ENCODE data around the gene ROBO1. TPM values are rescaled to one million over a fixed set of nuclear protein-coding genes. Genes with fewer than 3 reads are reported as not detected.

The ROBO1 gene
- total and polyA plus RNA-seq, 2 of the 8 experiments (the other 6 are each of a cell fraction or from before 2014, with no cell fraction given), result 51.4 to 91.0 TPM

GRCh38 chr3:79170021-79170420 lies 597.8 kb downstream of the ROBO1 start:
- POLR2A ChIA-PET (ENCODE audit: partially characterized antibody), result no interaction called here
- no peak for FAIRE-seq
- TF ChIP-seq CREB1 (IDR thresholded peaks at IDR 0.05), result no peak
- no peak for TF ChIP-seq RXRA (IDR thresholded peaks at IDR 0.05; ENCODE audit: insufficient read depth, low read depth, low read length)

More at GRCh38 chr3:79170021-79170420, 597.8 kb downstream of the ROBO1 start:
- Histone ChIP-seq H2BK12ac (ENCODE audit: low read depth, low read length) (no peak overlapping the region), H2BK20ac (ENCODE audit: low read length) (no peak overlapping the region), H3K4me2 (ENCODE audit: insufficient read depth in 1 of 2, low read depth in 2 of 2, low read length in 2 of 2) (no peak overlapping the region), H4K20me1 (replicated peaks in 1 of 2; ENCODE audit: control insufficient read depth in 1 of 2, insufficient read depth in 2 of 2, low read length in 2 of 2) (no peaks in the 10 kb centered on the region), H2AK5ac (ENCODE audit: low read depth, low read length) (no peak overlapping the region), H2BK15ac (ENCODE audit: low read length) (no peak overlapping the region), H3K4me1 (replicated peaks in 1 of 4; ENCODE audit: control insufficient read depth in 3 of 4, insufficient read depth in 4 of 4, low read length in 3 of 4) (0 out of 7 replicates have a peak, but pooled peaks cover 0 to 3% (median 0%) of the 10 kb centered on the region in 4 experiments), H2BK5ac (ENCODE audit: low read depth, low read length) (no peak overlapping the region), H4K91ac (replicated peaks; ENCODE audit: insufficient read length, low read length) (no peak overlapping the region), H3K56ac (replicated peaks; ENCODE audit: insufficient read length, low read depth, low read length) (no peak overlapping the region), H2BK120ac (replicated peaks; ENCODE audit: low read depth, low read length) (no peak overlapping the region), H3K23ac (ENCODE audit: insufficient read length) (no peak overlapping the region), H3K36me3 (ENCODE audit: control insufficient read depth in 2 of 4, insufficient read depth in 4 of 4, low read length in 3 of 4) (peaks cover 0 to 5% (median 0%) of the 10 kb centered on the region in 4 experiments; a peak in 1 of 8 replicates), H4K5ac (ENCODE audit: insufficient read length, low read depth, low read length) (no peak overlapping the region), H3K4me3 (ENCODE audit: extremely low read depth in 1 of 4, insufficient read depth in 2 of 4, low read depth in 3 of 4, low read length in 4 of 4) (no peak overlapping the region), H3K23me2 (ENCODE audit: low read depth, low read length) (no peaks in the 10 kb centered on the region), H3K79me2 (ENCODE audit: control insufficient read depth in 1 of 2, insufficient read depth in 2 of 2, low read length in 2 of 2) (no peaks in the 10 kb centered on the region), H3K18ac (ENCODE audit: extremely low read depth, low read length) (no peak overlapping the region), H3K79me1 (ENCODE audit: low read depth, low read length) (no peaks in the 10 kb centered on the region), H3K27ac (ENCODE audit: low read depth, low read length) (no peak overlapping the region), H3K27me3 (replicated peaks in 1 of 4; ENCODE audit: control insufficient read depth in 3 of 4, extremely low read depth in 1 of 4, insufficient read depth in 3 of 4, low read length in 3 of 4) (no peaks in the 10 kb centered on the region), H3K14ac (ENCODE audit: insufficient read length) (no peak overlapping the region), H3K9me3 (ENCODE audit: insufficient read depth in 2 of 2, low read depth in 1 of 2, low read length in 1 of 2) (peaks cover 0 to 7% of the 10 kb centered on the region in 2 experiments; a peak in 1 of 4 replicates), H2AFZ (ENCODE audit: low read length) (peak overlapping the region; percentile 61; the same call in 1 of the 2 replicates), H4K8ac (ENCODE audit: extremely low read depth, insufficient read depth, low read length) (no peak overlapping the region), H3K4ac (replicated peaks; ENCODE audit: insufficient read length, low read depth, low read length) (no peak overlapping the region), H3K9ac (replicated peaks in 1 of 4; ENCODE audit: extremely low read depth in 1 of 4, low read depth in 3 of 4, low read length in 3 of 4) (no peak overlapping the region)
- CTCF ChIA-PET (ENCODE audit: partially characterized antibody), result interaction anchor here (1.0 to 1.1 kb wide), 2 partner anchors 9 to 191 kb away, joined by 3 to 7 read pairs; no protein-coding TSS in a partner anchor
- no peak for DNase-seq (ENCODE audit: low read depth in 1 of 2, low spot score in 2 of 2)
- 70% methylated on average over 1 of the region's 1 CpG; no CpG with 5 or more reads in 1 of the 2 experiments for WGBS, 2 experiments (ENCODE audit: extremely low coverage in 1 of 2, insufficient coverage in 1 of 2, insufficient read length in 1 of 2, insufficient replicate concordance in 2 of 2, low coverage in 1 of 2, low lambda C conversion rate in 2 of 2, missing lambda C conversion rate in 1 of 2)
